HL-60 (cell line): ENCODE measurements around the gene EVA1C.

ENCODE experiments used
- DNase-seq, 2 experiments: peaks; one replicate each; pipeline ENCODE4 v3.0.0-alpha.2; 2010 to 2020; ENCODE audit warnings: low read depth in 1 of 2, low spot score in 1 of 2
- H3K27ac ChIP-seq: fragments of 250-450 bp; sonication (Bioruptor Pico); replicated peaks from 2 replicates; pipeline ENCODE4 v1.5.1; 2020; ENCODE audit warnings: mild to moderate bottlenecking, moderate library complexity
- H3K27me3 ChIP-seq: fragments of 250-450 bp; sonication (Bioruptor Pico); 2 replicates; pipeline ENCODE4 v1.5.1; 2021; ENCODE audit warnings: mild to moderate bottlenecking, moderate library complexity; ENCODE audit not compliant: insufficient read depth, poor library complexity, severe bottlenecking
- H3K4me3 ChIP-seq: replicated peaks from 2 replicates; pipeline ENCODE4 v1.5.1; 2011; ENCODE audit warnings: mild to moderate bottlenecking, control low read depth, low read length; ENCODE audit not compliant: insufficient read depth
- GABPA ChIP-seq: IDR thresholded peaks from 2 replicates; pipeline ENCODE4 v1.6.1; 2012; ENCODE audit warnings: low read depth
- POLR2AphosphoS5 ChIP-seq: IDR thresholded peaks from 2 replicates; pipeline ENCODE4 v1.6.1; 2012; ENCODE audit warnings: low read depth
- SPI1 ChIP-seq: IDR thresholded peaks from 2 replicates; pipeline ENCODE4 v1.6.1; 2012; ENCODE audit warnings: low read depth, mild to moderate bottlenecking, borderline replicate concordance
- TF ChIP-seq, protein P1 (sequence below): IDR thresholded peaks from 2 replicates; pipeline ENCODE4 v1.6.1; 2012; ENCODE audit warnings: low read depth; ENCODE audit not compliant: insufficient replicate concordance
- TF ChIP-seq, protein P2 (sequence below): IDR thresholded peaks from one replicate; pipeline ENCODE4 v1.5.1; 2011; ENCODE audit warnings: low read length, control low read depth, inconsistent platforms; ENCODE audit not compliant: insufficient read depth

Gene EVA1C

DNA sequence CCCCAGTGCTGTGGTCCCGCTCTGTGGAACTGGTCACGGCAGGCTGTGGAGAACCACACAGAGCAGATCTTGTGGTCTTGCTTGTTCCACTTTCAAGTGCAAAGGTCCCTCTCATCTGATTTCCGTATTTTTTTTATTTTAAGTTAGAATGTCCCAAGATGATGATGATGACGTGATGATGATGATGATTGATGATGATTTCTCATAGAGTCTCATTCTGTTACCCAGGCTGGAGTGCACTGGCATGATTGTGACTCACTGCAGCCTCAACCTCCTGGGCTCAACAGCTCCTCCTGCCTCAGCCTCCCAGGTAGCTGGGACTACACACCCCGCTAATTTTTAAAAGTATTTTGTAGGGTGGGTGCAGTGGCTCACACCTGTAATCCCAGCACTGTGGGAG, 12.2 kb downstream of the EVA1C start:
- H3K4me3 ChIP-seq = no peak overlapping the region
- H3K27me3 ChIP-seq = no peaks in the 10 kb centered on the region
- DNase-seq = no peak
- no peak overlapping the region for H3K27ac ChIP-seq
- TF ChIP-seq, protein P1, sequence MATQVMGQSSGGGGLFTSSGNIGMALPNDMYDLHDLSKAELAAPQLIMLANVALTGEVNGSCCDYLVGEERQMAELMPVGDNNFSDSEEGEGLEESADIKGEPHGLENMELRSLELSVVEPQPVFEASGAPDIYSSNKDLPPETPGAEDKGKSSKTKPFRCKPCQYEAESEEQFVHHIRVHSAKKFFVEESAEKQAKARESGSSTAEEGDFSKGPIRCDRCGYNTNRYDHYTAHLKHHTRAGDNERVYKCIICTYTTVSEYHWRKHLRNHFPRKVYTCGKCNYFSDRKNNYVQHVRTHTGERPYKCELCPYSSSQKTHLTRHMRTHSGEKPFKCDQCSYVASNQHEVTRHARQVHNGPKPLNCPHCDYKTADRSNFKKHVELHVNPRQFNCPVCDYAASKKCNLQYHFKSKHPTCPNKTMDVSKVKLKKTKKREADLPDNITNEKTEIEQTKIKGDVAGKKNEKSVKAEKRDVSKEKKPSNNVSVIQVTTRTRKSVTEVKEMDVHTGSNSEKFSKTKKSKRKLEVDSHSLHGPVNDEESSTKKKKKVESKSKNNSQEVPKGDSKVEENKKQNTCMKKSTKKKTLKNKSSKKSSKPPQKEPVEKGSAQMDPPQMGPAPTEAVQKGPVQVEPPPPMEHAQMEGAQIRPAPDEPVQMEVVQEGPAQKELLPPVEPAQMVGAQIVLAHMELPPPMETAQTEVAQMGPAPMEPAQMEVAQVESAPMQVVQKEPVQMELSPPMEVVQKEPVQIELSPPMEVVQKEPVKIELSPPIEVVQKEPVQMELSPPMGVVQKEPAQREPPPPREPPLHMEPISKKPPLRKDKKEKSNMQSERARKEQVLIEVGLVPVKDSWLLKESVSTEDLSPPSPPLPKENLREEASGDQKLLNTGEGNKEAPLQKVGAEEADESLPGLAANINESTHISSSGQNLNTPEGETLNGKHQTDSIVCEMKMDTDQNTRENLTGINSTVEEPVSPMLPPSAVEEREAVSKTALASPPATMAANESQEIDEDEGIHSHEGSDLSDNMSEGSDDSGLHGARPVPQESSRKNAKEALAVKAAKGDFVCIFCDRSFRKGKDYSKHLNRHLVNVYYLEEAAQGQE = no peak
- TF ChIP-seq POLR2AphosphoS5 = no peak
- TF ChIP-seq SPI1 = no peak
- TF ChIP-seq, protein P2, sequence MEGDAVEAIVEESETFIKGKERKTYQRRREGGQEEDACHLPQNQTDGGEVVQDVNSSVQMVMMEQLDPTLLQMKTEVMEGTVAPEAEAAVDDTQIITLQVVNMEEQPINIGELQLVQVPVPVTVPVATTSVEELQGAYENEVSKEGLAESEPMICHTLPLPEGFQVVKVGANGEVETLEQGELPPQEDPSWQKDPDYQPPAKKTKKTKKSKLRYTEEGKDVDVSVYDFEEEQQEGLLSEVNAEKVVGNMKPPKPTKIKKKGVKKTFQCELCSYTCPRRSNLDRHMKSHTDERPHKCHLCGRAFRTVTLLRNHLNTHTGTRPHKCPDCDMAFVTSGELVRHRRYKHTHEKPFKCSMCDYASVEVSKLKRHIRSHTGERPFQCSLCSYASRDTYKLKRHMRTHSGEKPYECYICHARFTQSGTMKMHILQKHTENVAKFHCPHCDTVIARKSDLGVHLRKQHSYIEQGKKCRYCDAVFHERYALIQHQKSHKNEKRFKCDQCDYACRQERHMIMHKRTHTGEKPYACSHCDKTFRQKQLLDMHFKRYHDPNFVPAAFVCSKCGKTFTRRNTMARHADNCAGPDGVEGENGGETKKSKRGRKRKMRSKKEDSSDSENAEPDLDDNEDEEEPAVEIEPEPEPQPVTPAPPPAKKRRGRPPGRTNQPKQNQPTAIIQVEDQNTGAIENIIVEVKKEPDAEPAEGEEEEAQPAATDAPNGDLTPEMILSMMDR = no peak
- no peak for TF ChIP-seq GABPA

DNA sequence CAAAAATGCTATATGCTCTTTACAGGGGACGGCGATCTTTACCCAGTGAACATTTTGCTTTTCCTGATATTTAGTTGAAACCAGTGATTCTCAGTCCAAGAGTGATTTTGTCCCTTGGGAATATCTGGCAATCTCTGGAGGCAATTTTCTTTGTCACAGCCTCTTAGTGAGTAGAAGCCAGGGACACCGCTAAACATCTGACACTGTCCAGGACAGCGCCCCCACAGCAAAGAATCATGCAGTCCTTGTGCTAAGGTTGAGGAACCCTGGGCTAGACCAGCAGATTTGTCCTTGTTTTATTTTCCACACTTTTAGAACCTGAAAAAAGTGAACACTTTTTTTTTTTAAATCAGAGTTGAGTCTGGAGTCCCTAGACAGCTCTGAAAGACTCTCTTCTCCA, 13.1 kb downstream of the EVA1C start:
- Histone ChIP-seq H3K27ac (no peak overlapping the region), H3K27me3 (no peaks in the 10 kb centered on the region), H3K4me3 (no peak overlapping the region)
- TF ChIP-seq POLR2AphosphoS5 = no peak
- TF ChIP-seq, protein P1 = no peak
- DNase-seq = no peak

DNA sequence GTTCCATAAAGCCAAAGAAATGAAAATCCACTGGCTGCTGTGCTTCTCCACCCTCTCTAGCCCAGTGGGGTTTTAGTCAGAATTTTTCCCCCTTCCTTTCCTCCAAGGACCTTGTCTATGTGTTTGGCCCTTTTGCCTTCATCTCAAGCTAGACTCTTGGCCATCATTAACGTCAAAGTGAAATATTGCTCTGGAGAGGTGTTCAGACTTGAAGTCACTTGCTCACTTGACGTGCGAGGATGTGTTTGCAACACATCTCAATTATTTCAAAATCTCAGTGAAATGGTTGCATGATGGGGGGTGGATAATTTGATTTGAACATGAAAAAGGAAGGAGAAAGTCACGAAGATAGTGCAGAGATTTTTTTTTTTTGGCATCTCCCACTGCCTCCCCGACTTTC, 13.6 kb downstream of the EVA1C start:
- Histone ChIP-seq H3K27ac (no peak overlapping the region), H3K4me3 (no peak overlapping the region), H3K27me3 (no peaks in the 10 kb centered on the region)
- no peak for DNase-seq
- no peak for TF ChIP-seq GABPA
- TF ChIP-seq, protein P1 = no peak
- TF ChIP-seq POLR2AphosphoS5 = no peak
- TF ChIP-seq, protein P2 = no peak
- no peak for TF ChIP-seq SPI1
